NCI-H748 (cell line): ENCODE measurements around the gene URGCP.

Experiments used
- DNase-seq: peaks from one replicate; lab custom pipeline; 2025; ENCODE audit not compliant: unreplicated experiment; lab: John Stamatoyannopoulos, UW

Gene URGCP

DNA sequence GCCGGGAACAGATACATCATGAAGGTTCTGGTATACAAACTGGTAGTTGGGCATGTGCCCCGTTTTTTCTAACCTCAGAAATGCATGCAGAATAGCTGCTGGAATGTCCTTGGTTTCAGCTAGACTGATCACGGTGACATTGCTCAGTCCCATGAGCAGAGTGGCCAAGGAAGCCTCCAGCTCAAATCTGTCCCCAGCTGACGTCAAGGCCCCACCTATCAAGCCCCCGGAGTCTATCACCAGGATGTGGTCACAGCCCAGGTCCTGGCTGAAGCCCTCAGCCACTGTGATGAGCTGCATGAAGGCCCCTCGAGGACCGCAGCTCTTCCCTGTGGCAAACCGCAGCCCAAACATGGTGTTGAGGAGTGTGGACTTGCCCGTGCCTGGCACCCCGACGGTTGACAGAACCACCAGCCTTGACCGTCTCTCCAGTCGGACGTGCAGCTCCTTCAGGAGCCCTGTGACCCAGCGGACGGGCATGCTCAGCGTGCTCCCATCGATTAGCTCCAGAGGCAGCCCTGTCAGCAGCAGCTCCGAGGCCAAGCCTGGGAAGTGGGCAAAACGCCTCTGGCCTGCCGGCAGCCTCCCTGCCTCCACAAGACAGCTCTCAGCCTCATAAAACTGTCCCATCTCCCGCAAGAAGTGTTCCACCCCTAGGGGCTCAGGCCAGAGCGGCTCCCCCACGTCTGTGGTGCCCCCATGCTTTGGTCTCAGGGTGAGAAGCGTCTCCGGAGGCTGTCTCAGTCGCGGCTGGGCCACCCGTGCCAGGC, 29.2 kb downstream of the URGCP start:
- DNase-seq, result no peak

DNA sequence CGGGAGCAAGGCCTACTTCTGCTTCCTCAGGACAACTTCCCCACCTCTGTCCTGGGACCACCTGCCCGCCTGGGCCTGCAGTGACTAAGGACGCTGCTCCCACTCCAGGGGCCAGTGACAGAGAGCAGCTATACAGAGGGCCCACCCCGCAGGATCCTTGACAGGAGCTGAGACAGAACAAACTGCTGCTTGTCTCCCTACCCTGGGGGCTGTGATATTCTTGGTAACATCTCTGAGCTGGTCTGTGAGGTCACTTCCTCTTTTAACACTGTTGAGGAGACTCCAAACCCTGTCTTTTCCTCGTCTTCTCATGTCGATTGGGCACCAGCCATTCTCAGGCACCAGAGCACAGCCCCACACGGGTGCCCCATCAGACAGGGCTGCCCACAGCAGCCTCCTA, 30.2 kb downstream of the URGCP start:
- no peak for DNase-seq

DNA sequence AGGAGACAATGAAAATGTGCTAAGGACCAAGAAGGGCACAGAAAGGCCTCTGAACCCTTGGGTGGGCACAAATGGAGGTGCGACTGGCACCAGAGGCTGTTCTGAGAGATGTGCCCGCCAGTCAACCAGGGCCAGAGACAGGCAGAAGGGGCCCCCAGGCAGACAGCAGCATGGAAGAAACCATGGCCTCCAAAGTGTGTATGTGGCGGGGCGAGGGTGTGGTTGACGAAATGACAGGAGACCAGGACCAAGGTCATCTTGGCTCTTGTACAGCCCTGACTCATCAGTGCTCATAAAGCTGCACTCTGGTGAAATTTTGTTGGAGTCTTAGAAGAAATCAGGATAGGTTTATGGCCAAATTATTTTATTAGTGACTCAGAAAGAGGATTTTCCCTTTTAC, 33.1 kb downstream of the URGCP start:
- DNase-seq, result no peak

DNA sequence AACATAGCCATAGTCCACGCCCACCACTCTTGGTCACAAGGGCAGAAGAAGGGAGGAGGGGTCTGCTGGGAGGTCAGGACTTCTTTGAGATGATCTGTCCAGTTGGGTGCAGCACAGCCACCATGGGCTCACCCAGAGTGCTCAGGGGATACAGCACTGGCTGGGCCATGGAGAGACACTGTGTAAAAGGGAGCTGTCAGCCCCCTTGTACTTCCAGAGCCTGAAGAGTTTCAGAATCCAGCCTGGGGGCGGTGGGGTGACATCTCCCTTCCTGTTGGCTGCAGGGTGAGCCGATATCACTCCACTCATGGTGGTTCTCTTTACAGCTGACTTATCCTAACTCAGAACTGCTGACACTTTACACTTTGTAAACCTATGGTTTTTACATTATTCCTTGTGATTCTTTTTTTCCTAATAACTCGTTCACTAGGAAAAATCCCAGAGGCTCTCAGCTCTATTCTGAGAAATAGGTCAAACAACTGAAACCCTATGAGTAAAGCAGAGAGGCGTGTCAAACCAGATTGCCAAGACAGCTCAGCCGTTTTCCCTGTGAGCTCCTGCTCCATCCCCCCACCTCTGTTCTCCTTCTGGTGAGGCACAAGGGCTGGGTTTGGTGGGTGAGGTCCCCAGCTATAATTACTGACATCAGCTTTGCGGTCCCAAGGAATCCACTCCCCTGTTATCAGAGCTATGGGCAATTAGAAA, 33.8 kb downstream of the URGCP start:
- no peak for DNase-seq

DNA sequence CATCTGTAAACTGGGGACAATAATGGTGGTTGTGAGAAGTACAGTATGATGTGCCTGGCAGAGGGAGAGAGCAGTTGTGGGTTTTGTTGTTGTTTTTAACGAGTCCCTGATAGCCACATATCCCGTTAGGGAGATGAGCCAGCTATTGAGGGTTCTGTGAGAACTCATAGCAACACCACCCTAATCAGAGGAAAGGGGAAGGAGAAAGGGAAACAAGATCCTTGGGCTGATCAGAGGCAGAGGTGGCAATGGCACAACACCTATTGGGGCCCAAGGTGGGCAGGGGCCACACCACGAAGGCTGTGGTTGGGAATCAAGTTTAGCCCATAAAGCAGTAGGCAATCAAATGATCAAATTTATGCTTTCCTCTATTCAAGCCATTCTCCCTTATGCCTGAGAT, 35.3 kb downstream of the URGCP start:
- DNase-seq, result no peak

DNA sequence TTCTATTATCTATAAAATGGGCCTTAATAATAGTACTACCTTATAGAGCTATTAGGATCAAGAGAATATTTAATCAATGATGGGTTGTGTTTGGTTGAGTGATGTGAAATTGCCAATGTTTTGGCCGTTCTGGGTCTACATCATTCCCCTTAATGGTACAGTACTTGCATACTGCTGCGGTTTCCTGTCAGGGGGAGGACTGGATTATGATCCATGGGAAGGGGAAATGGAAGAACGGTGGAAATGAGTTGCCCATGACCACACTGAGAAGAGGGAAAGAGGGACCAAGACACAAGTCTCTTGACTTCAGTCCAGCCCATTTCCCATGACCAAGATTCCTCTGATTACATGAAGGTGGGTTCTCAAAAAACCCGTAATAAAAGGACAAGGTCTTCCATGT, 36.1 kb downstream of the URGCP start:
- no peak for DNase-seq

DNA sequence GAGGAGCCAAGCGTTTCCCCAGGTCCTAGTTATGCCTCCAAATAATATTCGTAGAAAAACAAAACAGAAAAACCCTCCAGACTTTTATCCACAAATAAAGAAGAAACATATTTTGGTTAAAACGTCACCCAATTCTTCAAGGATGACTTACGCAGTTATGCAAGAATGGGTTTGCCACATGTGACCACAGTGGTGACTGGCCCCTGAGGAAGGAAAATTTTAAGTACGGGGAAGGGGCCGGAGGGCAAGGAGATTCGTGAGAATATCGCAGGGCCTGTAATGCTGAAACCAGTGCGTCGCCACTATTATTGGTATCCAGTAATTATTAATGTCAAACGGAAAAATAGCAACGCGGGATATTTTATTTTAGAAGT, 36.5 kb downstream of the URGCP start:
- DNase-seq, result no peak

DNA sequence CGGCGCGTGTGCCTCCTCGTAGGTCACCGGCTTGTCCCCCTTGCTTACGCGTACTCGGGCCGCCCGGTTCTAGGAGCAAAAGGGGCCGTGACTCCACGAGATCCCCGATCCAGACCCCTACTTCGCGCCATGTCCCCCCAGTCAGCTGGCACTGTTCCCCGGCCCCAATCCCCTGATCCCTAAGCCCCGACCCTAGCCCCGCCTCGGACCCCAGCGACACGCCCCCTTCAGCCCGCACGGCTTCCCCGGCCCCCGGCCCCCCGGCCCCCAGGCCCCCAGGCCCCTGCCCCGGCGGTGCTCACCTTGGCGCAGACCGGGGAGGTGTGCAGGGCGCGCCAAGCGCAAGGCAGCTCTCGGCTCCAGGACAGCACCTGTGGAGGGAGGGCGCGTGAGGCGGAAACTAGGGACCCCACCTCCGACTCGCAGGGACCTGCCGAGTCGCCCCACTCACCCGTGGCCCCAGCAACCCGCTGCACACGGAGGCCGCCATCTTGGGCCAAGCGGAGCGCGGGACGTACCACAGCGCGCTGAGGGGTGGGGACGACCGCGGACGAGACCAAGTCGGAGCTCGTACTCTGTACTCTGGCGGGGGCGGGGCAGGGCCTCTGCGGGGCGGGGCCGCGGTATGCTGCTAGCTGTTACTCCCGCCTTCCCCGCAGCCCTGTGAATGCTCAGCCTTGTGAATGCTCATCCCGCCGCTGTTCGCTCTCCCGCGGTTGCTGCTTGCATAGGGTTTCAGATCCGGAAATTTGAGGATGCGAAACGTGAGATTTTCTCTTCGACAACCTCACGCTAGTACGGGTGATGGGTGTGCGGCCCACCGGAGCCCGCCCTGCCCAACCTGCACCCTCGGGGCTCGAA, 37.2 kb downstream of the URGCP start, which contains the start of gene MRPS24:
TSS of gene MRPS24 (minus strand) at position 512 of the 861 bp plus-strand sequence. CDS start at position 490, 22 bp downstream.
- peak; percentile 96 for DNase-seq

DNA sequence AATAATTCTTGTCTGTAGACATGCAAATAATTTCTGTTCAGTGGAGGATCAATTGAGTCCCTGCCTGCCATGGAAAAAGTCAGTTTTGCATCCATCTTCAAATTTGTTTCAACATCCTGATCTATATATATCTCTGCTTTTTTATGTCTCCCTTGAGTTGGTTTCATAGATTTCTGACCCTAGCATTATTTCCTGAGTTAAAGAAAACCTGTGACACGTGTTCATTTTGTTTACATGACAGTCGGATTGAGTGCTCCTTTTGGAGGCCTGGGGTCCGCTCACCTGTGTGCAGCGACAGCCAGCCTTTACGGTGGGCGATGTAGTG, 37.8 kb downstream of the URGCP start:
- no peak for DNase-seq

DNA sequence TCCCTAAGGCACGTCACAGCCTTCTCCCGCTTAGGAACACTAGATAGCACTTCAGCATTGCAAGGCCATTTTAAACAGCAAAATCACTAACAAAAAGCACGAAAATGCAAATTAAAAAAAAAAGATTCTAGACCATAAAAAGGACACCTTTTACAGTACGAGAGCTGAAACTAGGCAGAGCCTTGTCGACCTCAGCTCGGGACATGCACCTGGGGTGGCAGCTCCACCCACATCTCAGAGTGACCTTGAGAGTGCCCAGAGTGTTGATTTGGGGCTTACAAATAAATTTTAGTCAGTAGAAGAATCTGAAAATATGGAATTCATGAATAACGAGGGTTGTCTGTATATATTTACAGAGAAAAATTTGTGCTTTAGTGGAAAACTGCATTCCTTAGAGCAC, 38.2 kb downstream of the URGCP start:
- DNase-seq, result no peak

DNA sequence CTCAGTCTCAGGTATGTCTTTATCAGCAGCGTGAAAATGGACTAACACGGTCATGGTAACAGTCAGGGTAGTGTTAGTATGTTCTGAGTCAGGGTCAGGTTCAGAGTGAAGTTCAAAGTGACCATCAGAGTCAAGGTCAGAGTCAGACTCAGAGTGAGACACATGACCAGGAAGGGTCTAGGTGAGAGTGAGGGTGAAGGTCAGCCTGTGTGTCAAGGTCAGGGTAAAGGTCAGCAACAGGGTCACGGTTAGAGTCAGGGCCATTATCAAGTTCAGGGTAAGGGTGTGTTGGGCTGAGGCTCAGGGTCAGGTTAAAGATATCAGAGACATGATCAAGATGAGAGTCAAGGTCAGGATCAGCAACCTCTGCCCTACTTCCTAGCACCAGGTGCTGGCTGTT, 41.1 kb downstream of the URGCP start:
- DNase-seq, result no peak

DNA sequence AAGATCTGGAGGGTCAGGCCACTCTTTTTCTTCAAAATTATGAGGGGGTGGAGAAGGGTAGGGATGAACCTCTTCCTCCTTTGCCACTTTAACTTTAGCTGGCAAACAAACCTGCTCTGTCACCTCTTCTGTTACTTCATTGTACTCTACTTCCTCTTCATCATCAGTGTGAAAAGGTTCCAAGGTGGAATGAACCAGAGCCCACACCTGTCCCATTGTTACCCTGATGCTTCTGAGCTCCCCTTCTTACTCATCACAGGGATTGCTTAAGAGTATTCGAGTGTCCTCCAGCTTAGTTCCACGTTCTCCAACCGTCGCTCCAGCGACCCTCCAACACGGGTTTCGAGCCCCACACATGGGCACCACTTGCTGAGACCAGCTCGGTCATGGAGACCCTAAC, 42.3 kb downstream of the URGCP start:
- DNase-seq, result no peak

DNA sequence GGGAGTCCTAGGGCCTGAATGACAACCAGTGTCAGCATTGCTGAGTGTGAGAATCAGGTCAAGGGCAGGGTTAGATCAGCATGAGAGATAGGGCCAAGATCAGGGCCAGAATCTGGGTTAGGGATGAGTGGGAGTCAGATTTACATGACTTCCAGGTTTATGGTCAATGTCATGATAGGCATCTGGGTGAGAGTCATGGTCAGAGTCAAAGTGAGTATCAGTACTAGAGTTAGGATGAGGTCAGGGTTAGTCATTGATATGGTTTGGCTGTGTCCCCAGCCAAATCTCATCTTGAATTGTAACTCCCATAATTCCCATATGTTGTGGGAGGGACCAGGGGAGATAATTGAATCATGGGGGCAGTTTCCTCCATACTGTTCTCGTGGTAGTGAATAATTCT, 49.4 kb downstream of the URGCP start:
- DNase-seq, result no peak

DNA sequence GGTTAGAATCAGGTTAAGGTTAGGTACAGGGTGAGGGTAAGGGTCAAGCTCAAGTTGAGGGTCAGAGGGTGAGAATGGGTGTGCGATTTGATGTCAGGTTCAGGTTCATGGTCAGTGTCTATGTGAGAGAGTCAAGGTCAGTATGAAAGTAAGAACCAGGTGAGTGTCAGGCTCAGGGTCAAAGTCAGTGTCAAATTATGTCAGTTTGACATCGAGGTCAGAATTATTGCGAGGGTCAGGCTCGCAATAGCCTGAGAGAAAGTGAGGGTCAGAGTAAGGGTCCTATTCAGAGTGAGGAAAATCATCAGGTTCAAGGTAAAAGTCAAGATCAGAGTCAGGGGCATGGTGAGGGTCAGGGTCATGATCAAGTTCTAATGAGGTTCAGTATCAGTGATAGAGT, 50.1 kb downstream of the URGCP start:
- no peak for DNase-seq

DNA sequence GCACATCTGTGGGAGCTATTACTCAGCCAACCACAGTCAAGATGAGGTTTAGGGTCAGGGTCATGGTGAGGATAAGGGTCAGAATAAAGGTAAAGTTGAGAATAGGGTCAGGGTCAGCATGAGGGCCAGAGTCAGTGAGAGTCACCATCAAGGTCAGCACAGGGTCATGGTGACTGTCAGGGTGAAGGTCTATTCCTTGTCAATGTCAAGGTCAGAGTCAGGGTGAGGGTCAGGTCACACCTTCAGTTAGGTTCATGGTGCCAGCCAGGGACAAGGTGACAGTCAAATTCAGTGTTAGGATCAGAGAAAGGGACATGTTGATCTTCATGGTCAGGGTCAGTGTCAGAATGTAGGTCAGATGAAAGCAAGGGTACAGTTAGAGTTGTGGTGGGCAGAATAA, 51.2 kb downstream of the URGCP start:
- DNase-seq, result no peak

DNA sequence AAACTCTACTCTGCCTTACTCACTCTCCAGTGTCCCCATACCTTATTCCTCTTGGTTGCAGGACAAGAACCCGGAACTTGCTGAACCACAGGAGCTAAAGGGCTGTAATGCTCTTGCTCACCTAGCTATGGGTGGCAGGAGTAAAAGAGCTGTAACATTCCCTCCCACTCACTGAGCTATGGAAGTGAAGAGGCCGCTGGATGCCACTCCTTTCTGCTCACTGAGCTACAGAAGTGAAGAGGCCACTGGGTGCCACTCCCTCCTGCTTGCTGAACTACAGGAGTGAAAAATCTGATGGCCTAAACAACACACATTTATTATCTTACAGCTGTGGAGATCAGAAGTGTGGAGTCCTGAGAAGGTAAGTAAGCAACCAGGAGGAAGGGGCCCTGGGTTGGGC, 54.6 kb downstream of the URGCP start:
- DNase-seq, result no peak

DNA sequence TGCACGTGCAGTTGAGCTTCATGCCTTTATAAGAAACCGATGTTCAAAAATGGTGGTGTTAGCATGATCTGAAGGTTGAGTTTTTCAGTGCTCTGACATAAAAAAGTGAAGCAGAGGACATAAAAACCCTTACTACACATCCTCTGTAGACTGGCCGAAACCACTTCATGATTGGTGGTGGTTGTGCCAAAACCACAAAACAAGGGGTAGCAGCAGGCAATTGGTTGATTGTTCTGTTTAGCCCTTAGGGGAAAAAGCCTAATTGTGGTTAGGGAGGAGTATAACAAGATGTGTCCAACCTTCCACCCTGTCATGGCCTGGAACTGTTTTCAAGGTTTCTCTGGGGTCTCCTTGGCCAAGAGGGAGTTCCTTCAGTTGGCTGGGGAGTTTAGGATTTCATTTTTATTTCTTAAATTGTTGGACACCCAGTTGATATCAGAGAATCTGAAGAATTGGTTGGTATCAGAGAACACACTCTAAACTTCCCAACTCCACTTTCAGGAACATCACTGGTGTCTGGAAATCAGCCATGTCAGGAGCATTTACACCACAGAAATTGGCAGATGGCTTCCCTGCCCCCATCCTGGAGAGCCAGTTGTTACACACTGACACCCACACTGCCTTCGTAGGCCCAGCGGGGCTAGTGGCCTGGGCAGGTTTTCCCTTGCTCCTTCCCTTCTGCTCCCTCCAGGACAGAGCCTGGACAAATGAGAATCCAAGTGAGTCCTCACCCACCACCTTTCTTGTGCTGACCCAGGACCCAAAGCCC, 55.9 kb downstream of the URGCP start:
- no peak for DNase-seq

DNA sequence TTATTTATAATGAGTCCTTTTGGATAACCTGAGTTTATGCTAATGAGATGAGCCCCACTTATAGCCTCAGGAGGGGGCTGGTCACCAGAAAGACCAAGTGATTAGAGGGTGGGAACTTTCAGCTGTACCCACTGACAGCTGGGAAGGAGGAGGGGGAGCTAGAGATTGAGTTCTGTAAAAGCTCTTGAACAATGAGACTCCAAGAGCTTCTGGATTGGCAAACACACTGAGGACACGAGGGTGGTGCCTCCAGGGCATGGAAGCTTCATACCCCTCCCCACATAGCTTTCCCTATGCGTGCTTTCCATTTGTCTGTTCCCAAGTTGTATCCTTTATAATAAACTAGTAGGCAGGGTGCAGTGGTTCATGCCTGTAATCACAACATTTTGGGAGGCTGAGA, 57.3 kb downstream of the URGCP start:
- DNase-seq, result peak; percentile 6

DNA sequence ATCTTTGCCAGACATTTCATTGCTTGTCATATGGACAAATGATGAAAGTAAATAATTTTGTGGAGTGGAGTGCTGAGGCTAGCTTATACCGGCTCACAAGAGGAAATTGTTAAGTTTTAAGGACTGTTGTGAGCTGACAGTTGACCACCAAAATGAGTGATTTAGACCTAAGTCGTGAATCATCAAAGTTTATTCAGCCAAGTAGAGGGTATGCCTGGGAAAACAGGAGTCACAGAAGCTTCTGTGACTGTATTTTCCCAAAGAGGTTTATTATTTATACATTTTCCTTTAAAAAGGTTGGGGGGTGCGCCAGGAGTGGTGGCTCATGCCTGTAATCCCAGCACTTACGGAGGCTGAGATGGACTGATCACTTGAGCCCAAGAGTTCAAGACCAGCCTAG, 58.9 kb downstream of the URGCP start:
- no peak for DNase-seq

DNA sequence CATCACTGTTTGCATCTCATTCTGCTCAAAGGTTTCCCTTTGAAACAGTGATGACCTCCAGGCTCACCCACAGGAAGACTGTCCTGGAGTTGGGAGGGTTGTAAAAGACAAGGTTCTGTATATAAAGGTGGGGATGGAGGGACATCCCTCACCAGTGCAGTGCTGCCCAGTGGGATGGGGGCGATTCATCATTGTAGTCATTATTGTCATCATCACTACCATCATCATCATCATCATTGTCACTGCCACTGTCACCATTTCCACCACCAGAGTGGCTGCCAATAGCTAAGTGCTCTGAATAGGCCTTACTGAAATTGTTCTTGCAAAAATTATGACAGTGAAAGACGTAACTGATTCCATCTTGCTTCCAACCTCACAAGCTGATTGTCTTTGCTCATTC, 61.7 kb downstream of the URGCP start:
- no peak for DNase-seq

DNA sequence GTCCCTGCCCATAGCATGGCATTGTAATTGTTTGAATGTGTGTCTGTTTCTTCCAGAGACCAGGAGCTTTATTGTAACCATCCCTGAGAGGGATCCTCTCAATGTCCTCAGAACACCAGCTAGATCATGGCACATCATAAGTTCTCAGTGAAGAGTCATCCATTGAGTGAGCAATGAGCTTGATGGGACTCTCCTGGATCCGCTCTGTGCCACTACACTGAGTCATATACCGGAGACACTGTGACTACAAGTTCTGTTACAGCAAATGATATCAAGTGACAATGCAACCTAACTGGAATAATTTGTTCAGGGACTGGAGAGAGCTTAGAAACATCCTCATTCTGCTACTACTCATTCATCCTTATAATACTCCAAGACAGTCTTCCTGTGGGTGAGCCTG, 62.1 kb downstream of the URGCP start:
- DNase-seq, result no peak
